HL-60/S4 treated with retinoic acid at 250 ng/mL for 4 days and 3 days (cell line): ENCODE measurements around the gene ITIH3.

ENCODE experiments used
- in situ Hi-C: fragments of 300-500 bp; cut with MboI; formaldehyde crosslinking; loops from 2 replicates; pipeline ENCODE4 v1.7.0; 2022; ENCODE audit warnings: low sequenced_read_pairs

The ITIH3 gene

GRCh38 chr3:52824037-52824436 lies 29.4 kb downstream of the ITIH3 start:
- in situ Hi-C loops, result no loop called here

GRCh38 chr3:52827441-52827840 lies 32.8 kb downstream of the ITIH3 start:
- in situ Hi-C loops, result no loop called here

- in situ Hi-C loops, result no loop called here
Observed at GRCh38 chr3:52827866-52828376, 33.3 kb downstream of the ITIH3 start.

- in situ Hi-C loops, result no loop called here
Observed at GRCh38 chr3:52829482-52829881, 34.9 kb downstream of the ITIH3 start.

GRCh38 chr3:52829906-52830463 lies 35.4 kb downstream of the ITIH3 start:
- in situ Hi-C loops, result no loop called here

GRCh38 chr3:52830535-52831258 lies 36.1 kb downstream of the ITIH3 start, which contains the start of gene ITIH4:
TSS of gene ITIH4 (minus strand) at chr3:52830672. CDS start at chr3:52830642, 30 bp downstream.
- in situ Hi-C loops, result no loop called here

- in situ Hi-C loops, result no loop called here
Observed at GRCh38 chr3:52831500-52832301, 37.1 kb downstream of the ITIH3 start.

- in situ Hi-C loops, result no loop called here
Observed at GRCh38 chr3:52833202-52833601, 38.6 kb downstream of the ITIH3 start.

- in situ Hi-C loops, result no loop called here
Observed at GRCh38 chr3:52834871-52835501, 40.4 kb downstream of the ITIH3 start, which contains the start of gene MUSTN1. TSS of gene MUSTN1 (minus strand) at chr3:52835019. CDS start at chr3:52834948, 71 bp downstream.

GRCh38 chr3:52835766-52836470 lies 41.3 kb downstream of the ITIH3 start:
- in situ Hi-C loops, result no loop called here

GRCh38 chr3:52836471-52836845 lies 41.9 kb downstream of the ITIH3 start:
- in situ Hi-C loops, result no loop called here

GRCh38 chr3:52836986-52837385 lies 42.4 kb downstream of the ITIH3 start:
- in situ Hi-C loops, result no loop called here

GRCh38 chr3:52838561-52839267 lies 44.1 kb downstream of the ITIH3 start:
- in situ Hi-C loops, result no loop called here

GRCh38 chr3:52839268-52839575 lies 44.6 kb downstream of the ITIH3 start:
- in situ Hi-C loops, result no loop called here

- in situ Hi-C loops, result no loop called here
Observed at GRCh38 chr3:52839892-52840545, 45.4 kb downstream of the ITIH3 start.

- in situ Hi-C loops, result no loop called here
Observed at GRCh38 chr3:52841211-52841980, 46.8 kb downstream of the ITIH3 start.

- in situ Hi-C loops, result no loop called here
Observed at GRCh38 chr3:52841981-52842340, 47.4 kb downstream of the ITIH3 start.

- in situ Hi-C loops, result no loop called here
Observed at GRCh38 chr3:52842424-52842823, 47.8 kb downstream of the ITIH3 start.
